Measurements from ENCODE around the gene OR9Q1.

Gene OR9Q1

GRCh38 chr11:58023435-58023931 is at the start of gene OR9Q1:
Gene OR9Q1, plus strand, starts transcription at chr11:58023881. Its CDS starts 155,564 bp downstream, at chr11:58179445.
- no peak for TF ChIP-seq CTCF (IDR thresholded peaks at IDR 0.05; ENCODE audit: low read depth, low read length)
- TF ChIP-seq MAX (IDR thresholded peaks at IDR 0.05; ENCODE audit: low read depth, low read length) = no peak
- no peak for TF ChIP-seq POLR2A (IDR thresholded peaks at IDR 0.05; ENCODE audit: extremely low read depth, insufficient read length)
- no peak for TF ChIP-seq MYC (IDR thresholded peaks at IDR 0.05; ENCODE audit: low read depth, low read length)
- no peak within 1 kb of the TSS for H3K4me3 ChIP-seq (ENCODE audit: low read depth, low read length)
- no peak for DNase-seq (ENCODE audit: low read depth)

GRCh38 chr11:57974132-57974531 is 49.5 kb upstream of the OR9Q1 start:
- no peak overlapping the region for H3K4me3 ChIP-seq (ENCODE audit: low read depth, low read length)
- TF ChIP-seq CTCF (IDR thresholded peaks at IDR 0.05; ENCODE audit: low read depth, low read length) (no peak), MYC (IDR thresholded peaks at IDR 0.05; ENCODE audit: low read depth, low read length) (no peak), MAX (IDR thresholded peaks at IDR 0.05; ENCODE audit: low read depth, low read length) (no peak), POLR2A (IDR thresholded peaks at IDR 0.05; ENCODE audit: extremely low read depth, insufficient read length) (no peak)
- DNase-seq (ENCODE audit: low read depth) = no peak

- peak; percentile 41 for DNase-seq (ENCODE audit: low read depth)
- H3K4me3 ChIP-seq (ENCODE audit: low read depth, low read length) = no peak overlapping the region
- no peak for TF ChIP-seq MYC (IDR thresholded peaks at IDR 0.05; ENCODE audit: low read depth, low read length)
- no peak for TF ChIP-seq POLR2A (IDR thresholded peaks at IDR 0.05; ENCODE audit: extremely low read depth, insufficient read length)
- TF ChIP-seq MAX (IDR thresholded peaks at IDR 0.05; ENCODE audit: low read depth, low read length) = no peak
- TF ChIP-seq CTCF (IDR thresholded peaks at IDR 0.05; ENCODE audit: low read depth, low read length) = no peak
These were observed 48.7 kb upstream of the OR9Q1 start for GRCh38 chr11:57974848-57975601.

GRCh38 chr11:57977709-57978108 is 46.0 kb upstream of the OR9Q1 start:
- no peak for DNase-seq (ENCODE audit: low read depth)
- no peak overlapping the region for H3K4me3 ChIP-seq (ENCODE audit: low read depth, low read length)
- no peak for TF ChIP-seq MAX (IDR thresholded peaks at IDR 0.05; ENCODE audit: low read depth, low read length)
- TF ChIP-seq POLR2A (IDR thresholded peaks at IDR 0.05; ENCODE audit: extremely low read depth, insufficient read length) = no peak
- TF ChIP-seq MYC (IDR thresholded peaks at IDR 0.05; ENCODE audit: low read depth, low read length) = no peak
- TF ChIP-seq CTCF (IDR thresholded peaks at IDR 0.05; ENCODE audit: low read depth, low read length) = no peak

- no peak overlapping the region for H3K4me3 ChIP-seq (ENCODE audit: low read depth, low read length)
- DNase-seq (ENCODE audit: low read depth) = no peak
- no peak for TF ChIP-seq MAX (IDR thresholded peaks at IDR 0.05; ENCODE audit: low read depth, low read length)
- TF ChIP-seq MYC (IDR thresholded peaks at IDR 0.05; ENCODE audit: low read depth, low read length) = no peak
- no peak for TF ChIP-seq POLR2A (IDR thresholded peaks at IDR 0.05; ENCODE audit: extremely low read depth, insufficient read length)
- no peak for TF ChIP-seq CTCF (IDR thresholded peaks at IDR 0.05; ENCODE audit: low read depth, low read length)
These were observed 44.8 kb upstream of the OR9Q1 start for GRCh38 chr11:57978686-57979531.

All from NB4 (cell line).